AG04450 (cell line): ENCODE data around the gene HCRT. TPM values are rescaled to one million over a fixed set of nuclear protein-coding genes. Genes with fewer than 3 reads are reported as not detected.

ENCODE experiments used
- CTCF ChIA-PET: fragments of 300-600, 350-600 bp; formaldehyde crosslinking; extraction: SDS; loops from one replicate; lab custom pipeline; 2022; ENCODE audit warnings: antibody characterized with exemption, inconsistent platforms; lab: Charles Lee
- POLR2A ChIA-PET: fragments of 350-600 bp; formaldehyde crosslinking; extraction: SDS; loops from one replicate; lab custom pipeline; 2021; ENCODE audit warnings: antibody characterized with exemption, inconsistent platforms; lab: Yijun Ruan, JAX
- DNase-seq: peaks from one replicate; pipeline ENCODE4 v3.0.0-alpha.2; 2011; ENCODE audit warnings: low read depth, low spot score
- H3K27ac ChIP-seq: one replicate; pipeline ENCODE4 v1.5.1; 2012; ENCODE audit warnings: low read depth, low read length, control low read depth
- H3K27me3 ChIP-seq: one replicate; pipeline ENCODE4 v1.6.0; 2012; ENCODE audit warnings: low read length; ENCODE audit not compliant: control insufficient read depth, insufficient read depth
- H3K4me3 ChIP-seq: 2 replicates; pipeline ENCODE4 v1.5.1; 2011; ENCODE audit warnings: mild to moderate bottlenecking, low read depth, low read length, control low read depth
- H3K9me3 ChIP-seq: 2 replicates; pipeline ENCODE4 v1.5.1; 2012; ENCODE audit warnings: low read length; ENCODE audit not compliant: control insufficient read depth, insufficient read depth
- polyA plus RNA-seq: library from polyadenylated mRNA; depleted of rRNA; stranded (reverse); fragments of >200 nt; gene quantifications from 2 replicates; pipeline ENCODE4 v1.2.3, GENCODE V29; 2011
- TF ChIP-seq, protein P1 (sequence below): IDR thresholded peaks from 2 replicates; pipeline ENCODE4 v1.5.1; 2011; ENCODE audit warnings: low read depth, low read length, control low read depth, inconsistent platforms

HCRT gene
- polyA plus RNA-seq, 1 experiment = not detected

GRCh38 chr17:42179911-42180410 lies 5.3 kb downstream of the HCRT start:
- H3K27ac ChIP-seq = no peak overlapping the region
- POLR2A ChIA-PET = no interaction called here
- CTCF ChIA-PET = interaction anchor here (0.7 kb wide), 1 partner anchor 155 kb away, joined by 3 read pairs; no protein-coding TSS in a partner anchor

DNA sequence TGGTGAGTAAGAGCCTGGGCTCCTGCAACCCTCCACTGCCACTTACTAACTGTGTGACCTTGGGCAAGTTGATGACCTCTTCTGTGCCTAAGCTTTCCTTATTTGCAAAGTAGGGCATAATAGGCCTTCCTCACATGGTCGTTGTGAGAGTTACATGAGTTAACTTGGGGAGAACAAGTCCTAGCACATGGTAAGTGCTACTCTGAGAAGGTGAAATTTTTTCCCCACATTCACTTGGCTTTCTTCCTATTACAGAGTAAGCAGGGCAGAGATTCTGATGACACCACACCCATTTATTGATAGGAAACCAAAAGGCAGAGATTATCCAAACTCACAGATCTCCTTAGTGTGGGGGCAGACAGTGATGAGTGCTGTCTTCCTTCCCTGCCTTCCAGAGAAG lies 5.9 kb downstream of the HCRT start:
- no peak overlapping the region for H3K4me3 ChIP-seq
- peaks cover 41% of the 10 kb centered on the region for H3K27me3 ChIP-seq
- DNase-seq = no peak
- no peak overlapping the region for H3K27ac ChIP-seq
- peaks cover 4% of the 10 kb centered on the region; the same call in 1 of the 2 replicates for H3K9me3 ChIP-seq
- TF ChIP-seq, protein P1, sequence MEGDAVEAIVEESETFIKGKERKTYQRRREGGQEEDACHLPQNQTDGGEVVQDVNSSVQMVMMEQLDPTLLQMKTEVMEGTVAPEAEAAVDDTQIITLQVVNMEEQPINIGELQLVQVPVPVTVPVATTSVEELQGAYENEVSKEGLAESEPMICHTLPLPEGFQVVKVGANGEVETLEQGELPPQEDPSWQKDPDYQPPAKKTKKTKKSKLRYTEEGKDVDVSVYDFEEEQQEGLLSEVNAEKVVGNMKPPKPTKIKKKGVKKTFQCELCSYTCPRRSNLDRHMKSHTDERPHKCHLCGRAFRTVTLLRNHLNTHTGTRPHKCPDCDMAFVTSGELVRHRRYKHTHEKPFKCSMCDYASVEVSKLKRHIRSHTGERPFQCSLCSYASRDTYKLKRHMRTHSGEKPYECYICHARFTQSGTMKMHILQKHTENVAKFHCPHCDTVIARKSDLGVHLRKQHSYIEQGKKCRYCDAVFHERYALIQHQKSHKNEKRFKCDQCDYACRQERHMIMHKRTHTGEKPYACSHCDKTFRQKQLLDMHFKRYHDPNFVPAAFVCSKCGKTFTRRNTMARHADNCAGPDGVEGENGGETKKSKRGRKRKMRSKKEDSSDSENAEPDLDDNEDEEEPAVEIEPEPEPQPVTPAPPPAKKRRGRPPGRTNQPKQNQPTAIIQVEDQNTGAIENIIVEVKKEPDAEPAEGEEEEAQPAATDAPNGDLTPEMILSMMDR = no peak
- ChIA-PET CTCF (no interaction called here), POLR2A (no interaction called here)

More at GRCh38 chr17:42179911-42180410, 5.3 kb downstream of the HCRT start:
- peaks cover 41% of the 10 kb centered on the region for H3K27me3 ChIP-seq
- TF ChIP-seq, protein P1 = no peak
- DNase-seq = no peak
- peaks cover 4% of the 10 kb centered on the region; the same call in 1 of the 2 replicates for H3K9me3 ChIP-seq
- H3K4me3 ChIP-seq = no peak overlapping the region

DNA sequence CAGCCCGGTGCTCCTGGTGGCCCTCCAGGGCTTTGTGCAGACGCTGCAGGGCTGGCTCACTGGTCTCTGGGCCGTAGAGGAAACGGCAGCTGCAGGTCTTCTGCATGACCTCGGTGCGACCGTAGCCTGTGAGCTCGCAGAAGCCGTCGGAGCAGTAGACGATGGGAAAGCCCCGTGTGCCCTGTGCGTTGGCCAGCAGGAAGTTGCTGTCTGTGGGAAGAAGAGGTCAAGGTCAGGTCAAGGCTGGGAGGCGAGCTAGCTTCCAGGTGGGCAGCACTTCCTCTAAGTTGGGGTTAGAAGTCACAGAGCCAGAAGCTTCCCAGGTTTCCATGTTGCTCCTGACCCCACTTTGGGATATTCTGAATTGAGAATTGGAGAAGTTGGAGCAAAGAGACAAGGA lies 6.4 kb downstream of the HCRT start:
- no peak overlapping the region for H3K27ac ChIP-seq
- TF ChIP-seq, protein P1 = no peak
- peaks cover 4% of the 10 kb centered on the region; the same call in 1 of the 2 replicates for H3K9me3 ChIP-seq
- POLR2A ChIA-PET = no interaction called here
- no peak overlapping the region for H3K4me3 ChIP-seq
- H3K27me3 ChIP-seq = peaks cover 44% of the 10 kb centered on the region
- CTCF ChIA-PET = no interaction called here
- no peak for DNase-seq

DNA sequence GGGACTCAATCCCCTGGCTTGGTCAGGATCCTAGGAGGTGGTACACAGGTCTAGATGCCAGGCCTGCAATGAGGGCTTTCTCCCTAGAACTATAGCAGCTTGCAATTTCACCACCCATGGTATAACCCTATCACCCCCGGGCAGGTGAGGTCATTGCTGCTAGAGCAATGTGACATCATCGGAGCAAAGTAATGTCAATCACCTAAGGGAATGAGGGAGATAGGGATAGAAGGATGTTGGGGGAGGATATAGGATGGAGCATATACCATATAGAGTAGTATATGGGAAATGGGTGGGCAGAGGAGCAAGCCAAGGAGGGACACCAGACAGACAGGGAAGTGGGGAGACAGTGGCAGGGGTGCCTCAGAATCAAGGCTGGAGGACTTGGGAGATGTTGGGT lies 7.6 kb downstream of the HCRT start:
- no peak for DNase-seq
- no peak overlapping the region for H3K4me3 ChIP-seq
- H3K9me3 ChIP-seq = peaks cover 4% of the 10 kb centered on the region; the same call in 1 of the 2 replicates
- ChIA-PET CTCF (no interaction called here), POLR2A (interaction anchor here (0.7 kb wide), 1 partner anchor 73 kb away, joined by 3 read pairs; no protein-coding TSS in a partner anchor)
- no peak overlapping the region for H3K27ac ChIP-seq
- TF ChIP-seq, protein P1 = no peak
- peaks cover 48% of the 10 kb centered on the region for H3K27me3 ChIP-seq

- no peaks in the 10 kb centered on the region; the same call in 1 of the 2 replicates for H3K9me3 ChIP-seq
- CTCF ChIA-PET = no interaction called here
- no peak for DNase-seq
- POLR2A ChIA-PET = interaction anchor here (0.7 kb wide), 1 partner anchor 106 kb away, joined by 8 read pairs; no protein-coding TSS in a partner anchor
- TF ChIP-seq, protein P1 = no peak
- no peak overlapping the region for H3K4me3 ChIP-seq
- H3K27ac ChIP-seq = no peak overlapping the region
- H3K27me3 ChIP-seq = peaks cover 36% of the 10 kb centered on the region
These were observed 11.0 kb downstream of the HCRT start for GRCh38 chr17:42174126-42174783.
